Body of pancreas (tissue), 4 donors: ENCODE results near the gene SLC39A13. TPM values are rescaled to one million over a fixed set of nuclear protein-coding genes. Genes with fewer than 3 reads are reported as not detected.

Experiments
- ATAC-seq: fragments of 150-250 bp; one replicate; pipeline ENCODE4 v1.9.1; 2016
- DNase-seq, 4 donors: peaks; one replicate each; pipeline ENCODE4 v3.0.0-alpha.2; 2019
- H3K27ac ChIP-seq, 4 donors: fragments of 200-600 bp; sonication (generic); 1 replicate in 3 of 4; 2 replicates in 1 of 4; pipeline versions ENCODE4 v1.5.1 to v1.6.1; 2016 to 2019; ENCODE audit warnings: mild to moderate bottlenecking in 1 of 4, mixed read lengths in 1 of 4, moderate library complexity in 1 of 4
- H3K27me3 ChIP-seq, 2 donors: fragments of 200-600 bp; sonication (generic); one replicate each; pipeline ENCODE4 v1.6.0; 2016; ENCODE audit warnings: mild to moderate bottlenecking in 1 of 2
- H3K36me3 ChIP-seq, 2 donors: fragments of 200-600 bp; sonication (generic); replicated peaks in 1 of 2; 2 replicates each; pipeline ENCODE4 v1.5.1; 2016; ENCODE audit warnings: low read depth in 2 of 2; ENCODE audit not compliant: insufficient read depth in 1 of 2
- H3K4me1 ChIP-seq: fragments of 200-600 bp; sonication (generic); one replicate; pipeline ENCODE4 v1.6.0; 2016
- H3K4me3 ChIP-seq, 2 donors: fragments of 200-600 bp; sonication (generic); 1 replicate in 1 of 2; 2 replicates in 1 of 2; pipeline ENCODE4 v1.5.1; 2016 to 2019
- H3K9me3 ChIP-seq, 3 donors: fragments of 200-600 bp; sonication (generic); 1 replicate in 2 of 3; 2 replicates in 1 of 3; pipeline ENCODE4 v1.5.1; 2016
- CTCF ChIP-seq, 7 experiments: fragments of 450-650 bp in 4 of 7; fragments of 200-600 bp in 3 of 7; sonication (generic) in 3 of 7; IDR thresholded peaks; one replicate each; pipeline ENCODE4 v1.5.1; 2016 to 2019; ENCODE audit warnings: antibody characterized with exemption in 7 of 7
- POLR2A ChIP-seq, 3 donors: fragments of 450-650 bp; IDR thresholded peaks; one replicate each; pipeline ENCODE4 v1.6.1; 2016; ENCODE audit warnings: antibody characterized with exemption in 3 of 3, mild to moderate bottlenecking in 2 of 3
- WGBS, 2 donors: methylation state at CpG; one replicate each; pipeline ENCODE4 v1.1.5; 2017; 5-methylcytosine and 5-hydroxymethylcytosine counted together
- intact Hi-C: fragments of 100-400 bp; cut with DNase I; formaldehyde crosslinking; loops from one replicate; pipeline ENCODE4 v1.15.1; 2023
- total RNA-seq, 2 donors: library from RNA; depleted of rRNA; stranded (reverse); fragments of >200 nt; gene quantifications; one replicate each; pipeline ENCODE4 v1.1.0, GENCODE V29; 2016

The SLC39A13 gene
- total RNA-seq, 2 donors from 2014 or later = 54.7 TPM

GRCh38 chr11:47374720-47375019 lies 33.7 kb upstream of the SLC39A13 start:
- no peak overlapping the region for H3K27ac ChIP-seq
- no peaks in the 10 kb centered on the region for H3K27me3 ChIP-seq
- no peak for DNase-seq
- WGBS, 2 donors = 58 to 83% methylated on average over 1 to 5 of the region's 5 CpGs
- no peak for TF ChIP-seq CTCF (IDR thresholded peaks at IDR 0.05)
- TF ChIP-seq POLR2A (IDR thresholded peaks at IDR 0.05) = no peak
- no peaks in the 10 kb centered on the region for H3K4me1 ChIP-seq
- intact Hi-C loops = loop anchor here (5.0 kb wide), 1 partner anchor 78 kb away; no protein-coding TSS in a partner anchor
- no peak overlapping the region for H3K4me3 ChIP-seq
- H3K36me3 ChIP-seq = no peaks in the 10 kb centered on the region
- ATAC-seq = no peak
- no peaks in the 10 kb centered on the region for H3K9me3 ChIP-seq

GRCh38 chr11:47375020-47375419 lies 33.4 kb upstream of the SLC39A13 start:
- Histone ChIP-seq H3K4me3 (no peak overlapping the region), H3K27ac (no peak overlapping the region), H3K36me3 (no peaks in the 10 kb centered on the region), H3K9me3 (no peaks in the 10 kb centered on the region), H3K4me1 (no peaks in the 10 kb centered on the region), H3K27me3 (no peaks in the 10 kb centered on the region)
- DNase-seq (no peak), ATAC-seq (no peak)
- TF ChIP-seq CTCF (IDR thresholded peaks at IDR 0.05) (no peak), POLR2A (IDR thresholded peaks at IDR 0.05) (no peak)
- 58 to 69% methylated on average over 7 to 8 of the region's 8 CpGs for WGBS, 2 donors
- intact Hi-C loops = loop anchor here (5.0 kb wide), 1 partner anchor 77 kb away; no protein-coding TSS in a partner anchor

GRCh38 chr11:47375546-47376085 lies 32.8 kb upstream of the SLC39A13 start:
- H3K9me3 ChIP-seq = no peaks in the 10 kb centered on the region
- ATAC-seq = no peak
- no peaks in the 10 kb centered on the region for H3K4me1 ChIP-seq
- no peaks in the 10 kb centered on the region for H3K36me3 ChIP-seq
- no peak for TF ChIP-seq CTCF (IDR thresholded peaks at IDR 0.05)
- no peak for TF ChIP-seq POLR2A (IDR thresholded peaks at IDR 0.05)
- H3K4me3 ChIP-seq = no peak overlapping the region
- H3K27me3 ChIP-seq = no peaks in the 10 kb centered on the region
- H3K27ac ChIP-seq = no peak overlapping the region
- no peak for DNase-seq
- intact Hi-C loops = loop anchor here (5.0 kb wide), 1 partner anchor 77 kb away; no protein-coding TSS in a partner anchor
- 76 to 83% methylated on average over 5 to 13 of the region's 13 CpGs for WGBS, 2 donors

- Histone ChIP-seq H3K4me1 (no peaks in the 10 kb centered on the region), H3K9me3 (no peaks in the 10 kb centered on the region), H3K27ac (no peak overlapping the region), H3K4me3 (no peak overlapping the region), H3K27me3 (no peaks in the 10 kb centered on the region), H3K36me3 (no peaks in the 10 kb centered on the region)
- no peak for DNase-seq
- WGBS, 2 donors = 67 to 79% methylated on average over 8 of the region's 8 CpGs
- intact Hi-C loops = loop anchor here (5.0 kb wide), 1 partner anchor 76 kb away; no protein-coding TSS in a partner anchor
- ATAC-seq = no peak
- TF ChIP-seq POLR2A (IDR thresholded peaks at IDR 0.05) (no peak), CTCF (IDR thresholded peaks at IDR 0.05) (no peak)
Measured at GRCh38 chr11:47376107-47376524, 32.3 kb upstream of the SLC39A13 start.
